GM19099 (cell line): ENCODE data around the gene MED9.

Experiments used
- POLR2A ChIP-seq: IDR thresholded peaks from 3 replicates; pipeline ENCODE4 v1.6.1; 2011; ENCODE audit warnings: low read depth; ENCODE audit not compliant: insufficient read length; ENCODE audit errors: extremely low read depth

MED9 gene

GRCh38 chr17:17527534-17527933 is 50.7 kb downstream of the MED9 start:
- TF ChIP-seq POLR2A, result no peak

DNA sequence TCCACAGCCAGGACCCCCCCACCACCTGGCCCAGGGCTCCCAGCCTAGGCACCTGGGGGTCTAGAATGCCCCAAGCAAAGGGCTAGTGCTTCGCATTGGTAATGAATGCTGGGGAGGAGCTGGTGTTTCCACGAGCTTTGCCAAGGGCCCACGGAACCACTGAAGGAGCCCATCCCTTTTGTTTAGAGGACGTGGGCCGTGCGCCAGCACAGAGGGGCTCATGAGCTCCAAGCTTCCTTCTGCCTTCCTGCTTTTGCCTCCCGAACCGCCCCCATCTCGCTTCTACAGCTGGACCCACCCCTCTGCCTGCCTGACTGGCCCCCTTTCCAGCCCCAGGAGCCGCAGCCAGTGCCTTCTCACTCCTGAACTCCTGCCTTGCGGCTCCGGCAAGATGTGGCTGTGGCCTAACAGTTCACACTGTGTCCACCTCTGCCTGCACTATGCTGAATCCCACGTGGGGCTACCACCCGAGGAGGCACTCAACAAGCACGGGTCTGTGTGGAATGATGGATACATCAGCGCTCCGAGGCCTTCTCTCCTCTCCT is 51.2 kb downstream of the MED9 start:
- no peak for TF ChIP-seq POLR2A

- no peak for TF ChIP-seq POLR2A
Measured at GRCh38 chr17:17528696-17529652, 52.2 kb downstream of the MED9 start.

DNA sequence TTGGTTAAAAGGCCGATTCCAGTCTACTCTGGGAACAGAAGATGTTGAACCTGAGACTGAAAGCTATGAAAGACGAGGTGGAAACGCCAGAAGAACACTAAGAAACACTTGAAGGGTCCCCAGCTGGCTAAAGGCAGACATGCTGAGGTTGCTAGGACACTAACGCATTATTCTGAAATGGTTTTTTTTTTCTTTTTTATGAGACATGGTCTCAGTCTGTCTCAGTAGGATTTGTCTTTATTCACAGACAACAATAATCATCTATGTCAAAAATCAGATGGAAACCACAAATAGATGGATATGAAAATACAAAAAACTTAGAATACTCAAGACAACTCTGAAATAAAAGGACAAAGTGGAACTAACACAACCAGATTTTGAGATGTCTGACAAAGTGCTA is 54.4 kb downstream of the MED9 start:
- TF ChIP-seq POLR2A, result no peak

DNA sequence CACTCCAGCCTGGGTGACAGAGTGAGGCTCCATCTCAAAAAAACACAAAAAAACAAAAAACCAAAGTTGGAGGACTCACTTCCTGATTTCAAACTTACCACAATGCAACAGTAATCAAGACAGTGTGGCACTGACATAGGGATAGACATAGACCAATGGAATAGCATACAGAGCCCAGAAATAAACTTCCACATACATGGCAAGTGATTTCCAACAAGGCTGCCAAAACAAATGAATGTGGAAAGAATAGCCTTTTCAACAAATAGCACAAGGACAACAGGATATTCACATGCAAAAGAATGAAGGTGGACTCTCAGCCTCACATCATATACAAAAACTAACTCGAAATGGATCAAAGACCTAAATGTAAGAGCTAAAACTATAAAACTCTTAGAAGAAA is 56.2 kb downstream of the MED9 start:
- no peak for TF ChIP-seq POLR2A

DNA sequence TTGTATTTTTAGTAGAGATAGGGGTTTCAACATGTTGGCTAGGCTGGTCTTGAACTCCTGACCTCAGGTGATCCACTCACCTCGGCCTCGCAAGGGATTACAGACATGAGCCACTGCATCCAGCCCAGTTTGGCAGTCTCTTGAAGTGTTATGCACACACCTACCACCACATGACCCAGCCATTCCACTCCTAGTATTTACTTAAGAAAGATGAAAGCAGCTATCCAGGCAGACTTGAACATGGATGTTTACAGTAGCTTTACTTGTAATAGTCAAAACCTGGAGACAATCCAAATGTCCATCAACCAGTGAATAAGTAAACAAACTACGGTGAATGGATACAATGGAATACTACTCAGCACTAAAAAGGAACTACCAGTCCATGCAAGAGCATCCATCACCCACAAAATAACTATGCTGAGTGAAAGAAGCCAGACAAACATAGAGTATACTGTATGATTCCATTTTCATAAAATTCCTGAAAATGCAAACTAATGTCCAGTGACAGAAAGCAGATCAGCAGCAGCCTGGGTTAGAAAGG is 57.2 kb downstream of the MED9 start:
- TF ChIP-seq POLR2A, result no peak

DNA sequence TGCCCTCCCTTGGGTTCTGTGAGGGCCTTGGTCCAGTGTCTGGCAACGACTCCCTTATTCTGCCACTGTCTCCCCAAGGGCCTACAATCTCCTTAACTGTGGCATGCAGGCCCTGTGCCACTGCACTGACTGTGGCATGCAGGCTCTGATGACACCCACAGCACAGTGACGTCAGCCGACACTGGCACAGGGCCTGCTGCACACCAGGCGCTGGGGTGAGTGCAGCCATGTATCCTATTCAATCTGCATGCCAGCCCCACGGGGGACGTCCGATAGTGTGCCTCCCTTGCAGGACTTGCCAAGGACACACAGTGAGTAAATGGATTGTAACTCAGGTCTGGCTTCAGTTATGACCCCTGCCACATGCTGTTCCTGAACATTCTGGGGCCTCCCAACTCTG is 59.2 kb downstream of the MED9 start:
- TF ChIP-seq POLR2A, result no peak

DNA sequence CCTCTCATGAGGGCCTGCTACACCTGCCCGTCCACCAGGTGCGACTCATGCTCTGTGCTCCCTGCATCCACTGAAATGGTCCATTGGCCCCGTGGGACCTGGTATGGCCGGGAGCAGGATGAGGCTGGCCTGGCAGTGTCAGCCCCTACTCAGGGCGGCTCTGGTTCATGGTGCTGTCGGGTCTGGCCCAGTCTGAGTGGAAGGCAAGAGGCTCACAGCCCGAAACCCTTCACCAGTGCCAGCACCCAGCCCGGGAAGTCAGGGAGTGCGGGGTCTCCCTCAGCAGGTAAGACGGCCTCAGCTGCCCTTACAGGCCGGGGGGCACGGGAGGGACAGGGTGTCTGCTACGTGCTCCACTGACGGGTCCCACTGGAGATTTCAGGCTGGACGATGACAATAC is 59.9 kb downstream of the MED9 start:
- TF ChIP-seq POLR2A, result no peak

- TF ChIP-seq POLR2A, result no peak
Measured at GRCh38 chr17:17537311-17538099, 60.7 kb downstream of the MED9 start.

DNA sequence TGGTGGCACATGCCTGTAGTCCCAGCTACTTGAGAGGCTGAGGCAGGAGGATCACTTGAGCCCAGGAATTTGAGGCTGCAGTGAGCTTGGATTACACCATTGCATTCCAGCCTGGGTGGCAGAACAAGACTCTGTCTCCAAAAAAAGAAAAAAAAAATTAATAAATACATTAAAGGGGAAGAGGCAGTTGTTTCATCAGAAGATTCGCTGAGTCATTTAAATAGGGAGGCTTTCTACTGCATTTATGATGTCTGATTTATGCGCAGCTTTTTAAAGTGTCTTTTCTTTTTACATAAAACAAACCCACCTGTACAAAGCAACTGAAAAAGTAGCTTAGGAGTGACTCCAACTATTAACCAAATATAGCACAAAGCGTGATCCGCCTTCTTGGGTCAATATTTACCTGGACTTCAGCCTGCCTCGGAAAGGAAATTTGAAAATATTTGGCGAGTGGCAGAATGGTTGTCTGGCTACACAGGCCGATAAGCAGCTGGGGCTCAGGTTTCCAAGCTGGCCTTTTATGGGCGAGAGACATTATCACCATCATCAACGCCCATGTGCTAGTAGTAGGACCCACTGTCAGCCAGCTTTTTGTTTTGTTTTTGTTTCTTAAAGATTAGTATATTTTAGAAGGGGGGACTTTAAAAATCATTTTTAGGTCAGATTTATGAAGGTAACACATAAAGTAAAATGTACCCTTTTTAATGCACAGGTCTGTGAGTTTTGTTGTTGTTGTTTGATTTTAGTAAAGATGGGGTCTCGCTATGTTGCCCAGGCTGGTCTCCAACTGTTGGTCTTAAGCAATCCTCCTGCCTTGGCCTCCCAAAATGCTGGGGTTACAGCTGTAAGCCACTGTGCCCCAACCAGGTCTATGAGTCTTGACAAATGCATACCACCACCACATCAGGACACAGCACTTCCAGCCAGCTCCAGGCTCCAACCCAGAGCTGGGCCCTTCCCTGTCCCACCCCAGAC is 61.9 kb downstream of the MED9 start:
- no peak for TF ChIP-seq POLR2A

DNA sequence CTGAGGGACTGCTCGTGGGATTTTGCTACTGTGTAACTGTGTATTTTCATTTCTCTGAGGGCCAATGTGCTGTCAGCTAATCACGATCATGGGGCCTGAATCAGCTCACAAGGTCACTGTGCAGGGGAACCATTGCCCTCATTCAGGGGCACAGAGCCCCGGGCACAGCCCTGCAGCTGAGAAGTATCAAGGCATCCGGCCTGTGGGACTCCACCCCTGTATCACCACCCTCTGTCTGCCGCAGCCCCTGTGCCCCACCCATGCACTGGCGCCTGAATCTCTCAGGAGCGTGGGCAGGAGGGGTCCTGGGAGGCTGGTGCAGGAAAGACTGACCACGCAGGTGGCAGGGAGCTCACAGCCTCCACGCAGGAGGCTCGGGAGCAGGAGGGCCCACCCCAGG is 62.8 kb downstream of the MED9 start:
- TF ChIP-seq POLR2A, result no peak

- no peak for TF ChIP-seq POLR2A
Measured at GRCh38 chr17:17540278-17540906, 63.6 kb downstream of the MED9 start.

DNA sequence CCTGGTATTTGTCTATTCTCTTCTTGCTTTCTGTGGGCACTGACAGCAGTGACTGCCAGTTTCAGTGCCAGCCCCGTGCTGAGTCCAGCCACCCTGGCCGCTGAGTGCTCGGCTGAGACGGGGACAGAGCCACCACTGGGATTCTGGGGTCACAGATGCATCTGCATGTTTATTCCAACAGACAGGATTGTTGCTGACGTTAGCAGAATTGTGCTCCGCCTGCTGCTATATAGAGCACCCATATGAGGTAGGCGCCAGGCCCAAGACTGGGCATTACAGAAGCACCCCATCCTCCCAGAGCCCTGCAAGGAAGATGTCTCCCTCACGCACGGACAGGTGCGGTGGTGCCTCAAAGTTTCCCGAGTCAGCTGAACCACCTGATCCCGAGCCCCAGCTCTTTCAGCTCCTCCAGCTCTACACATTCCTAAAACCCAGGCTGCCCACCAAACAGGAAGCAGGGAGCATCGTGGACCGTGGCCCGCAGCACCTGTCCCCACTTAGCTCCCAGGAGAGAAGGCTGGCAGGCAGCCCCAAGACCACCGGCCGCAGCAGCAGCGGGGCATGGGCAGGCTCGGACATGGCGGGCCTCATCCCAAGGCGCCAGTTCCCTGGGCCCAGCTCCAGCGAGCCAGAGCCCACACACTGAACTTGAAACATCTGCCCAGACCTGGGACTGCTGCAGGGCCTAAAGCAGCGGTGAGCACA is 64.3 kb downstream of the MED9 start:
- TF ChIP-seq POLR2A, result no peak
